HG03439 (cell line): ENCODE measurements around the gene TMEM115.
"Not testable (repeated sequence)": the region's sequence is repeated elsewhere in the genome, so short reads cannot be mapped to it uniquely, and the experiment has no call there.

Experiments used
- ATAC-seq: cut with Tn5 transposase; IDR thresholded peaks from one replicate; pipeline ENCODE4 v1.9.1; 2021; ENCODE audit warnings: mild to moderate bottlenecking, moderate library complexity; ENCODE audit not compliant: unreplicated experiment

Gene TMEM115

DNA sequence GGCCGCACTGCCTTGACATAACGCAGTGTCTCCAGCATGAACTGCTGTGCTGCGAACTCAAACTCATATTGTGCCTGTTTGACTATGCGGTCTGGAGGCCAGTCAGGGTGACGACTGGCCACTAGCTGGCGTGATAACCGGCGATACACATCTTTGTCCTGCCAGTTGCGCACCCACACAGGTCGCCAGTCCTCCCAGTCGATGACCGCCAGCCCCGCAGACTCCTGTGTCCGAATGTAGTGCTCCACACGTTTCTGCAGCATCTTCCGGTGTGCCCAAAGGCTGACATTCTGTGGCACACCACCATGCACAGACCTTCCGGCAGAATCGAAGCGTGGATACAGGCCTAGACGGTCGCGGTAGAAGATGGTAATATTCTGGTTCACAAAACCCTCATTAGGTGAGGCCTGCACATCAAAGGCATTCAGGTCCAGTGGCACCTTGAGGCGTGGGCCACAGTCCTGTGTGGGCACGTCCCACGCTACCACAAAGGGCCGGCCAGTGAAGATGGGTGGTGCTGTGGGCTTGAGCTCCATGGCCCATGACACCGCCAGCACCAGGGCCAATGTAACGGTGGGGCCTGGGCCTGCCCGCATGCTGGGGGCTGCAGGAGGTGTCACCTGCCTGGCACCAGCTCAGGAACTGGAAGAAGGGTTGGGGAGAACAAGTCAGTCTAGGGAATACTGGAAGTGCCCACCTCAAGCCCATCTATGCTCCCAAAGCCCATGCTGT is 39.3 kb downstream of the TMEM115 start:
- ATAC-seq: no peak

DNA sequence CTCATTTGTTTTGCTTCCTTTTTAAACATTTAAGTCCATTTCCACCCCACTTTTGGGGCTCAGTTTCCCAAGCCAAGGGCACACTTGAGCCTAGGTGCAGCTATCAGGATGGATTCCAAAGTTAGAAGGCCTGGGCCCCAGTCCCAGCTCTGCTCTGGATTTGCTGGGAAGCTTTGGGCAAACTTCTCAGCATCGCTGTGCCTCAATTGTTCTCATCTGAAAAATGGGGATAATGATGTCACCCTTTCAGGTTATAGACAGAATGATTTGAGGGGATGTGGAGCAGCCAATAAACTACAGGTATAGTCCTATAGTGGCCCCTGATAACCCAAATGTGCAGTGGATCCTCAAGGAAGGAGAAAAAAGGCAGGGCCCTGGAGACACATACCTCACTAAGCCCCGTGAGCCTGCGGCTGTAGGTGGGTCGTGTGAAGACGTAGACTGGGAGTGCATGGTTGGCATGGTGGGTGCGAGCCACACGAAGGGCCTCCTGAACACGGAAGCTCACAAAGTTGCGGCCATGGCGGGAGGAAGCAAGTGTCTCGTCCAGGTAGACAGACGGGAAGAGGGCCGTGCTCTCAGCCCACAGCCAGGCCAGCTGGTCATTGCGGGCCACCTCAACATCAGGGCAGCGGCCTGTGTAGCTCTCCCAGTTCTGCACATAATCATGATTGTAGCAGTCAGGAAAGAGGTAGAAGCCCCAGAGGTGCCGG is 40.0 kb downstream of the TMEM115 start:
- ATAC-seq: no peak

DNA sequence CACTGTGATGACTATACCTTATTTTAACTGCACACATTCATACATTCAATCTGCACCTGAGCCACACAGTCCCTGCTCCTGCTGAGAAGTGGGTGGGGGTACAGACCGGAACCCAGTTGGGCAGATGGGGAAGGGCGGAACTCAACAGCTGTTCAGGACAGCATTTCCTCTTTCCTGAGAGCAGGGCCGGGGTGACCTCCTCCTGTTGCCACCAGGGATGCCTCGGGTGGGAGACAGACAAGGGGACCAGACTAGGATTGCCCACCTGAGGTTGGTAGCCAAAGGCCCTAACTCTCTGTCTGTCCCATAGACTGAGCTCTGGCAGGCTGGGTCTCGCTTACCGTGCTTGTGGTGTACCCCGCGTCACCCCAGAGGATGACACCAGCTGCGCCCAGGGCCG is 40.7 kb downstream of the TMEM115 start:
- no peak for ATAC-seq

DNA sequence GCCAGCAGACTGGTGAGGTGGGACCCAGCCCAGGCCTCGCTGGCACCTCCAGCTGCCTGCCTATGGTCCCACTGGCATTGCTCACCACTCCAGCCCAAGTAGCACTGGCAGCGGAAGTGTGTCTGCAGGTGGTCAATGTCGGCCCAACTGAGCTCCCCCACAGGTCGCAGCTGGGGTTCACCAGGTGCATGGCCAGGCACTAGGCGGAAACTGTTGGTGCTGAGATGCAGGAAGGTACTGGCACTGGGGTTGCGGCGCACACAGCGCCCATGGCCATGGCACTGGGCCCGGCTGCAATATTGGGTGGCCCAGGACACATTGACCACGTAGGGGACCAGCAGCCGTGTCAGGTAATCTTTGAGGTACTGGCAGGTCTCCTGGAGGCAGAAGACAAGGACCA is 41.2 kb downstream of the TMEM115 start:
- no peak for ATAC-seq

- no peak for ATAC-seq
These were observed 42.0 kb downstream of the TMEM115 start for GRCh38 chr3:50317300-50317699.

GRCh38 chr3:50316657-50317242 is 42.6 kb downstream of the TMEM115 start:
- ATAC-seq: no peak

DNA sequence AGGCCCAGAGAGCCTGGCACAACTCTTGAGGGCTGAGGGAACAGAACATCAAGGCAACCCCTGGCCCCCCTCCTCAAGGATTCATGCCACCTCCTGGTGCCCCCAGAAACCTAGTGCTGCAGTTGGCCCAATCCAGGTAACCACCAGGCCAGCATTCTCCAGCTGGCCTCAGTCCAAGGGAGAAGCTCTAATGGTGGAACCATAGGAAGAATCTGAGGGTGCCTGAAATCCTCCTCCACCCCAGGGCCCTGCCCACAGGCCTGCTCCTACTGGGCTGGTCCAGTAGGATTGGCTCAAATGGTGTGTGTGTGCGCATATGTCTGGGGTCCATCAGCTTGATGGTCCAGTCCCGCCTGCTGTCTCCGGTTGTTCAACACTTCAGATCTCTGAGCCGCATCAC is 44.5 kb downstream of the TMEM115 start:
- ATAC-seq: no peak

DNA sequence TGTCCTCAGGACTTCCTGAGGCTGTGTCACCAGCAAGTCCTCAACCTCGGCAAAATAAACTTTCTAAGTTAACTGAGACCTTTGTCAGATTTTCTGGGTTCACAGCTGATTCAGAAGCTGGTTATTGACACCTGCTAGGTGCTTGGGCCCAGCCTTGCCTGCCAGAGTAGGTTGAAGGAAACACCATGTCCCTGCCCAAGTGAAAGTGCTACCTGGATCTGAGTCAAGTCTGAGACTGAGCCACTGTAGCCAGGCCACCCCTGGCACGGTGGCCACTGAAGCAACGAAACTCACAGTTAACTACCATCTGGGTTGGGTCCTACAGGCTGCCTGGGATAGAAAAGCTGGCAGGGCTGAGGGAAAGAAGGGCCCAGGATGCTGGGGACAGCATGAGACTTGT is 45.0 kb downstream of the TMEM115 start:
- ATAC-seq: no peak

GRCh38 chr3:50312041-50312440 is 47.3 kb downstream of the TMEM115 start:
- not testable (repeated sequence) for ATAC-seq
